Endothelial cell (in vitro differentiated cells): ENCODE results near the gene UNCX. TPM values are rescaled to one million over a fixed set of nuclear protein-coding genes. Genes with fewer than 3 reads are reported as not detected.

Experiments
- DNase-seq: peaks from one replicate; pipeline ENCODE4 v3.0.0; 2021; ENCODE audit warnings: low spot score
- H3K27ac Mint-ChIP-seq: one replicate; pipeline ENCODE4 v1.8.0; 2021; ENCODE audit warnings: mixed read lengths, inconsistent platforms; ENCODE audit not compliant: unreplicated experiment
- H3K27me3 Mint-ChIP-seq: one replicate; pipeline ENCODE4 v1.8.0; 2021; ENCODE audit warnings: mild to moderate bottlenecking, moderate library complexity, mixed read lengths, inconsistent platforms; ENCODE audit not compliant: unreplicated experiment
- H3K36me3 Mint-ChIP-seq: one replicate; pipeline ENCODE4 v1.8.0; 2021; ENCODE audit warnings: mild to moderate bottlenecking, low read depth, mixed read lengths, inconsistent platforms; ENCODE audit not compliant: unreplicated experiment
- H3K4me1 Mint-ChIP-seq: one replicate; pipeline ENCODE4 v1.8.0; 2021; ENCODE audit warnings: mild to moderate bottlenecking, mixed read lengths, inconsistent platforms; ENCODE audit not compliant: unreplicated experiment
- H3K4me3 Mint-ChIP-seq: one replicate; pipeline ENCODE4 v1.8.0; 2021; ENCODE audit warnings: mild to moderate bottlenecking, mixed read lengths, inconsistent platforms; ENCODE audit not compliant: unreplicated experiment
- H3K9me3 Mint-ChIP-seq: one replicate; pipeline ENCODE4 v1.8.0; 2021; ENCODE audit warnings: mixed read lengths, inconsistent platforms; ENCODE audit not compliant: unreplicated experiment
- total RNA-seq: library from RNA; stranded (reverse); fragmentation: NEBNext Ultra II Directional; extraction: Animal tissue kit (Norgen Biotek cat#: 25700); gene quantifications from one replicate; pipeline ENCODE4 v1.2.1, GENCODE V29; 2021; ENCODE audit not compliant: unreplicated experiment
- TF ChIP-seq, protein P1 (sequence below): fragments of 200-600 bp; sonication (generic); IDR thresholded peaks from one replicate; pipeline ENCODE4 v1.5.0; 2021; ENCODE audit warnings: antibody characterized with exemption; ENCODE audit not compliant: unreplicated experiment

UNCX gene
- total RNA-seq, 1 donor from 2014 or later, result not detected

- no peaks in the 10 kb centered on the region for H3K36me3 Mint-ChIP-seq
- H3K27ac Mint-ChIP-seq, result no peak overlapping the region
- no peaks in the 10 kb centered on the region for H3K4me1 Mint-ChIP-seq
- no peaks in the 10 kb centered on the region for H3K9me3 Mint-ChIP-seq
- no peak overlapping the region for H3K4me3 Mint-ChIP-seq
- DNase-seq, result no peak
- TF ChIP-seq, protein P1, sequence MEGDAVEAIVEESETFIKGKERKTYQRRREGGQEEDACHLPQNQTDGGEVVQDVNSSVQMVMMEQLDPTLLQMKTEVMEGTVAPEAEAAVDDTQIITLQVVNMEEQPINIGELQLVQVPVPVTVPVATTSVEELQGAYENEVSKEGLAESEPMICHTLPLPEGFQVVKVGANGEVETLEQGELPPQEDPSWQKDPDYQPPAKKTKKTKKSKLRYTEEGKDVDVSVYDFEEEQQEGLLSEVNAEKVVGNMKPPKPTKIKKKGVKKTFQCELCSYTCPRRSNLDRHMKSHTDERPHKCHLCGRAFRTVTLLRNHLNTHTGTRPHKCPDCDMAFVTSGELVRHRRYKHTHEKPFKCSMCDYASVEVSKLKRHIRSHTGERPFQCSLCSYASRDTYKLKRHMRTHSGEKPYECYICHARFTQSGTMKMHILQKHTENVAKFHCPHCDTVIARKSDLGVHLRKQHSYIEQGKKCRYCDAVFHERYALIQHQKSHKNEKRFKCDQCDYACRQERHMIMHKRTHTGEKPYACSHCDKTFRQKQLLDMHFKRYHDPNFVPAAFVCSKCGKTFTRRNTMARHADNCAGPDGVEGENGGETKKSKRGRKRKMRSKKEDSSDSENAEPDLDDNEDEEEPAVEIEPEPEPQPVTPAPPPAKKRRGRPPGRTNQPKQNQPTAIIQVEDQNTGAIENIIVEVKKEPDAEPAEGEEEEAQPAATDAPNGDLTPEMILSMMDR, result no peak
- peaks cover 11% of the 10 kb centered on the region for H3K27me3 Mint-ChIP-seq
Measured at GRCh38 chr7:1250901-1251300, 18.2 kb downstream of the UNCX start.

- no peaks in the 10 kb centered on the region for H3K4me1 Mint-ChIP-seq
- H3K4me3 Mint-ChIP-seq, result no peak overlapping the region
- TF ChIP-seq, protein P1, result no peak
- H3K9me3 Mint-ChIP-seq, result no peaks in the 10 kb centered on the region
- H3K36me3 Mint-ChIP-seq, result no peaks in the 10 kb centered on the region
- H3K27me3 Mint-ChIP-seq, result peaks cover 13% of the 10 kb centered on the region
- no peak overlapping the region for H3K27ac Mint-ChIP-seq
- no peak for DNase-seq
Measured at GRCh38 chr7:1251796-1252539, 19.3 kb downstream of the UNCX start.

- Mint-ChIP-seq H3K9me3 (no peaks in the 10 kb centered on the region), H3K4me3 (no peak overlapping the region), H3K36me3 (no peaks in the 10 kb centered on the region), H3K27ac (no peak overlapping the region), H3K27me3 (peaks cover 13% of the 10 kb centered on the region), H3K4me1 (no peaks in the 10 kb centered on the region)
- TF ChIP-seq, protein P1, result no peak
- DNase-seq, result no peak
Measured at GRCh38 chr7:1252540-1253090, 19.9 kb downstream of the UNCX start.

- Mint-ChIP-seq H3K4me1 (no peaks in the 10 kb centered on the region), H3K27me3 (peaks cover 8% of the 10 kb centered on the region)
Measured at GRCh38 chr7:1253681-1254181, 21.1 kb downstream of the UNCX start.

More at GRCh38 chr7:1253681-1254181, 21.1 kb downstream of the UNCX start:
- no peak overlapping the region for H3K27ac Mint-ChIP-seq
- H3K9me3 Mint-ChIP-seq, result no peaks in the 10 kb centered on the region
- TF ChIP-seq, protein P1, result no peak
- no peak overlapping the region for H3K4me3 Mint-ChIP-seq
- H3K36me3 Mint-ChIP-seq, result no peaks in the 10 kb centered on the region
- no peak for DNase-seq
